HG02870 (cell line): ENCODE results near the gene RAI1.
A peak's percentile ranks its signal among the peaks of the same experiment; 100 is the strongest.

Experiments used
- ATAC-seq: cut with Tn5 transposase; IDR thresholded peaks from one replicate; pipeline ENCODE4 v1.9.1; 2021; ENCODE audit warnings: mild to moderate bottlenecking, moderate library complexity; ENCODE audit not compliant: unreplicated experiment

The RAI1 gene

DNA sequence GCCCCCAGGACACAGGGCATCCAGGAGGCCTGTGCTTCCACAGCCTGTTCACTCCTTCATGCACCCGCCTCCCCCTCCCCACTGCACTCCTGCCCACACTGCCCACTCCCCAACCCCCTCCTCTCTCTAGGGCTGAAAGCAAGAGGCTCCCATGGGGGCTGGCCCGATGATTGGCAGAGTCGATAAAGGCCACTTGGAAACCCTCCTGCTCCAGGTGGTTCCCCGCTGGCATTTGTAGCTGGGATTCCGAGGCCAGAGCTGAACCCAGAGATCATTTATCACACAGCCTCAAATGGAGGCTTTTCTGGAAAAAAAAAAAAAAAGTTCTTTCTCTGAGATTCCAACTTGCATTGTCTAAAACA, 81.5 kb downstream of the RAI1 start:
- no peak for ATAC-seq

DNA sequence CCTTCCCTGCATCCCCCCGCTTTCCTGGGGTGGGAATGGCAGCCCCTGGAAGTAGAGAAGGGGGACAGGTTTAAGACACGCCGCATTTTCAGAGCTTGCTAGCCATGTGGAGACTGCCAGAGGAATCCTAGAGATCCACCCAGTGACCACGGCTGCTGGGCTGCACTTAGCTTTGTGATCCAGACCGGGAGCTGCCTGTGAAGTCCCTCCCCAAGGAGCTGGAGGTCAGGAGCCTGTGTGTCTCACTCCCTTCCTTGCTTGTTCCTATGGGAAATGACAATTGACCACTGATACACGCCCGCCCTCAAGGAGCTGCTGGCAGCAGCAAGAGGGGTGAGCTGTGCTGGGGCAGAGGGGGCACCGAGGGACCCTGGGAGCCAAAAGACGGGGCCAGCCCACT, 81.9 kb downstream of the RAI1 start:
- ATAC-seq: no peak

DNA sequence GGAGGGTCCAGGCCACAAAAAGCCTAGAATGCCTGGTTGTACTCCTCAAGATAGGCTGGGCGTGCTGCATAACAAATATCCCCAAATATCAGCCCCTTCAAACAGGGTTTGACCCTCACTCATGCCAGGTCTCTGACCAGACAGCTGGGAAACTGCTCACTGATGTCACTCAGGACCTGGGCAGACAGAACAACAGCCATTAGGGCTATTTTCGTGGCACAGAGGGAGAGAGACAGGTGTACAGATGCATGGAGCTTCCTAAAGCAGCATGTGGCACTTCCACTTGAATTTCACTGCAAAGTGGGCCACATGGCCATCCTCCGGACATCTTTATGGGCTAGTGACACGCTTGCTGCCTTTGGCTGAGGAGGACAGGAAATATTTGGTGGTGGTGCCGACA, 82.5 kb downstream of the RAI1 start:
- ATAC-seq: no peak

- no peak for ATAC-seq
Observed at GRCh38 chr17:17765359-17766076, 84.3 kb downstream of the RAI1 start.

DNA sequence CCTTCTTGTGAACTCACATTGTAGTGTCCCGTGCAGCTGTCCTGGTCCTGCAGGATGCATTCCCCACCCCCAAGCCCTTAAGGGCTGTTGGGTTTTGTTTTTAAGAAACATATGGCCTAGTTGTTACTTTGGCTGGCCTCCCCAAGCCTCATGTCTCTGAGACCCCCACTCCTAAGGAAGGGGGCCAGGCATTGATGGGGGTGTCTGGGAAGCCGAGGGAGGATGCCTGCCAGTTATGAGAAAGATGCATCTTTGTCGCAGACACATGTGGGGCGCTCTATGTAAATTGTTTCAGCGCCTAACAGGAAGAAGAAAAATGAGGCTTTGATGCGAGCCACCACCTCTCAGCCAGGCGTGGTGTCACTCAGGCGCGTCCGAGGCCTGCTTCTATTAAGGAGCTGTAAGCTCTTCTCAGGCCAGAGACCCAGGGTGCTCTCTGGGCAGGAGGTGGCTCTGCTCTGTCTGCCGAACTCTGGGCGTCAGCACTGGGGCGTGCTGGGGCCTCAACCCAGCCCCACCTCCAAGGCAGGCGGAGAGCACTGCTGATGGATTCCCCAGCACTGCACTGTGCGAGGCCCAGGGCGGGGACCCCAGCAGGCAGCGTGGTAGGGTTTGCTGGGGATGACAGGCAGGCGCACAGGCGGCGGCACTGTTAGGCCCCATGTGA, 85.0 kb downstream of the RAI1 start:
- peak; percentile 63 for ATAC-seq

- ATAC-seq: no peak
Observed at GRCh38 chr17:17766744-17767120, 85.5 kb downstream of the RAI1 start.

GRCh38 chr17:17767154-17767869, 86.1 kb downstream of the RAI1 start:
- no peak for ATAC-seq

DNA sequence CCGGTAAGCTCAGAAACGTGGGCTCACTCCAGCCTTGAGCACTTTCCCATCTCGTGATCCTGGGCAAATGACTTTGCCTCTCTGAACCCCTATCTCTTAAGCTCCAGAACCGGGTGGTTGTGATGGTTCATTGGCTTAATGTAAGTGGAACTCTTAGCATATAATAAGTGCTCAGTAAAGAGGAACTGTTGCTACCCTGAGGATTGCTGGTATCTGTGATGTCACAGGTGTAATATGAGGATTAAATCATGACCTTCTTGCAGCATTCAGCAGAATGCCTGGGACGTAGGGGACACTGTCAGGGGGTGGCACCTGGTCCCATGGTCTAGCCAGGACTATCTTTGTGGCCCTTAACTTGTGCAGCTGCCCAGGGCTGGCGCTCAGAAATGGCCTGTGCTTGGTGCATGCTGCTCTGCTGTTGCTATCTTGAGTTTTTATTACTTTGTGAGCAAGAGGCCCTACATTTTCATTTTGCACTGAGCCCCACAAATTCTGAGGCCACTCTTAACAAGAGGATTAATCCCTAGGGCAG, 86.7 kb downstream of the RAI1 start:
- no peak for ATAC-seq

DNA sequence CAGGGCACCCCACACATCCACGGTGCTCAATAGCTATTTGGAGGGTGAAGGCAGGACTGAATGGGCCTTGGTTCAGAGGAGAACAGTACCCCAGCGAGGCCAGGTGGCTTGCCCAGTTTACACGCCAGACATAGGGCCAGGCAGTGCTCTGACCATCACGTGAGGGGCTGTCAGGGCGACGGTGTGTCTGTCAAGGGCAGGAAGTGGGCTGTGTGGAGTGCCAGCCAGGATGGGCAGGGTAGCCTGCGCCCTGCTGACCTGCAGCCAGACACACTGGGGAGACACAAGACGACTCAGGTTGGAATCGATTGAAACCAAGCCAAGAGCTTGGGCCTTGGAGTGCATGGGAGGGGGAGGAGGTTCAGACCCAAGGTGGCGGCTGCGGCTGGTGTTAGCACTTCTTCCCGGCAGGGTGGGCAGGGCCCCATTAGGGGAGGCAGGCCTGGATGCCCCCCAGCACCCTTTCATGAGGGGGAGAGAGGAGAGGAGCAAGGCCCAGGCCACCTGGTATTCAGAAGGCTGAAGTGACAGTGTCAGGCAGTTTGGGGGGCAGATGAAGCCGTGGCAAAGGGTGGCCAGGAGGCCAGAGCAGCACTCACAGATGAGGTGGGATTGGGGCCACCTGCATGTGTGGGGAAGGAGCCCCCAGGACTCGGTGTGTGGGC, 87.3 kb downstream of the RAI1 start:
- ATAC-seq: no peak

- ATAC-seq: no peak
Observed at GRCh38 chr17:17769869-17770631, 88.8 kb downstream of the RAI1 start.

DNA sequence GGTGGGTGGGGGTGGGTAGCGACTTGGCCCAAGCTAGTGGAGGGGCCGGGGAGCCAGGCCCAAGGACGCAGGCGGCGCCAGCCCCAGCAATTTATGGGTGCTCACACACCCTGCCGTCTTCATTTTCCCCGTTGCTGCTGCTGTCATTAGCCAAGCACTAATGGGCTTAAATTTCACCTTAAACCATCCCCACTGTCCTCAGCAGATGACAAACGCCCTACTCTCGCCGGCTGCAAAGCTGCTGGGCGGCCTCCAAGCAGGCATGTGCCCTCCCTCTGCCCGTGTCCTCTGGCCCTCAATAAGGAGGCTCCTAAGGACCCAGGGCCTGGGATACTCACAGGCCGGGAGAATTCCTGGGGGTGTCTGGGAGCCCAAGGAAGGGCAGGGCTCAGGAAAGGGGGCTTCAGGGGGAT, 89.4 kb downstream of the RAI1 start:
- ATAC-seq: no peak

- no peak for ATAC-seq
Observed at GRCh38 chr17:17771498-17772201, 90.4 kb downstream of the RAI1 start.

GRCh38 chr17:17772231-17772630, 91.0 kb downstream of the RAI1 start:
- ATAC-seq: no peak

DNA sequence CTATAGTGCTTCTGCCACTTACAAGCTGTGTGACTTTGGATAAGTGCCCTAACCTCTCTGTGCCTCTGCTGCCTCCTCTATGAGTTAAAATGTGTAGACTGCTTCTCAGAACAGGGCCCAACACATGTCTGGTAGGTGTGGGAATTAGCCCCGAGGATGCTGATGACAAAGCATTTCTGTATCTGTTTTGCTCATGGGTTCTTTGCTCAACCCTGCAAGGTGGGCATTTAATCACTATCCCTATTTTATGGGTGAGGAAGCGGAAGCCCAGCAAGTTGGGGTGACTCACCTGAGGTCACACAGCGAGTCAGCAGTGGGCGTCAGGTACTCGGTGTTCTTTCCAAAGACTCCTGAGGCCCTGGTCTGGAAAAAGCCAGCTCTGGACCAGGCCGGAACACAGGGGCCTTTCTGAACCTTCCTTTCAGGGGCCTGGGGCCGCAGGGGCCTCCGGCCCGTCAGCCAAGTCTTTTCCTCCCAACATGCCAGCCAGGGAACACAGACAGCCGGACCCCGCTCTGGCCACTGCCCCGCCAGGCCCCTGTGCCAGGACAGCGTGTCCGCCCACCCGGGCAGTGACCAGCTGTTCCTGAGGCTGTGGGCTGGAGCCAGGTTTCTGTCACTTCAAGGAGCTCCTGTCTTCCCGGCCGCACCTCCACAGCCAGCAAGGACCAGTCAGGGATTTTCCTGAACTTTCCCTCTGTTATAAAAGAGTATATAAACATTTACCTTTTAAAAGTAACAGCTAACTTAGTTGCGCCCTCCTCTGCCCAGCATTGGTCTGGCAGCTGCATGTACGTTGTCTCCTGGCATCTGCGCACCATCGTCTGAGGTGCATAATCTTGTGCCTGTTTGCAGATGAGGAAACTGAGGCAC, 93.0 kb downstream of the RAI1 start:
- ATAC-seq: no peak

DNA sequence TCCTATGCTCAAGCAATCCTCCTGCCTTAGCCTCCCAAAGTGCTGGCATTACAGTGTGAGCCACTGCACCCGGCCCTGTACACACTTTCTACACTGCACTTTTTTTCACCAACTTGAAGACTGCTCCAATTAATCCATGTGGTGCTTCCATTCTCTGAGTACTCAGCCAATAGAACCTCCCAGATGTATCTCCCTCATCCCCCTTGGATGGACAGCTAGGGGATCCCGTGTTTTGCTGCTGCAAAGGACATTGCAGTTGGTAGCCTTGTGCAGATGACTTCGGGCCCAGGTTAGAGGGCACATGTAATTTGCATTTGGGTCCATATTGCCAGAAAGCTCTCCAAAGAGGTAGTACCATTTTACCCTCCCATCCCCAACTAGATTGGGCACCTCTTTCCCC, 95.6 kb downstream of the RAI1 start:
- ATAC-seq: no peak

DNA sequence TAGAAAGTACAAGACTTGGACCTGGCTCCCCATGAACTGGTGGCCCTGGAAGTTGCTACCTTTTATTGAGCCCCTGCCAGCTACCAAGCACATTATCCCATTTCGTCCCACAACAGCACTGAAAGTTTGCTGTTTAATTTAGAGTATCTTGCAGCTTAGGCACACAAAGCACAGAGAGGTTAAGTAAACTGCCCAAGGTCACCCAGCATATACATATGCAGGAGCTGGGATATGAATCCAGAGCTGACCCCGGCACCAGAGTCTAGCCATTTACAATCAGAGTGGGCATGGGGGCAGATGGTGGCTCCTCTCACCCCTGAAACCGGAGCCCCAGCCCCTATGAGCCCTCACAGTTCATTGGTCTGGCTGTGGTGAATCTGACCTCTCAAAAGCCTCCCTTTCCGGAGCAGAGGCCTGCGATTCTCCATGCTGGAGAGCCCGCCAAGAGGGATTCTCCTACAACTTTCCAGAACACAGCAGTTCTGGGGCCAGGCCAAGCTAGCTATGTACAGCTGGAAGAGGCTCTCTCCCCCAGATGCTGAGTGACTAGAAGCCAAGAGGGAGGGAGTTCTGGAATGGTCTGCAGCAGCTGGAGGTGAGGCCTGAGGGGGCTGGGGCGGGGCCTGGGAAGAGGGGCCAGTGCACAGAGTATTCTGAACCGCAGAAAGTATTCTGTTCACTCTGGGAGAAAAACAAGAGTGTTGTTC, 97.2 kb downstream of the RAI1 start:
- no peak for ATAC-seq

DNA sequence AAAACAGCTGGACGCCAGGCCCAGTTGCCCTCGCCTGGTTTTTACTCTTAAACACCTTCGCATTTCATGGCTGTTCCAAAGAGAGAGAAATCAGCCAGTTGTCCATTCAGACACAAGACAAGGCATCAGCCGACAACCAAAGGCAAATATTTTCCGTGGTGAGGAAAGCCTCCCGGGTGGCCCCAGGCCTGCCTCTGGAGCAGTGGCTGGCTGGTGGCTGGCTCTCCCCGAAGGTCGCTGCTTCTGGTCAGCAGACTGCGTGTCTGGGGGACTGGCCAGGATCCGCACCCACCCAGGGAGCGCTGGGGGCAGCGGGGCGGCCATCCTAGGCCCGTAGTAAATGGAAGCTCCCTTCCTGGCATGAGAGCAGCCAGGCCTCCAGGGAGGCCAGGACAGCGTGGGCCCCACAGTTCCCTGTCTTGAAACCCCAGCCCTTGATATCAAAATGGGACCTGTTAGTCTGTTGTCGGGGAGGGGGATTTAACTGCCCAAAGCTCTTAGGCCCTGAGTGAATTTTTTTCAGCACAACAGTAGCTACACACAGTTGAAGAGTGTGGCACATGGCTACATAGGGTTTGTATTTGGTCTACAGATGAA, 97.9 kb downstream of the RAI1 start:
- ATAC-seq: no peak
